GM23248 (cell line): ENCODE measurements around the gene SCMH1.

Experiments
- EZH2 ChIP-seq: fragments of 200-600 bp; sonication (generic); IDR thresholded peaks from 2 replicates; pipeline ENCODE4 v1.6.1; 2018; ENCODE audit warnings: antibody characterized with exemption, mild to moderate bottlenecking; ENCODE audit not compliant: insufficient read depth, poor library complexity, severe bottlenecking
- EZH2phosphoT487 ChIP-seq: fragments of 200-600 bp; sonication (generic); IDR thresholded peaks from 2 replicates; pipeline ENCODE4 v1.6.1; 2018; ENCODE audit warnings: antibody characterized with exemption, moderate library complexity, mild to moderate bottlenecking, low read depth; ENCODE audit not compliant: insufficient read depth

- TF ChIP-seq EZH2 (no peak), EZH2phosphoT487 (no peak)
These were observed 66.6 kb downstream of the SCMH1 start for GRCh38 chr1:41175546-41175945.
